Measurements from ENCODE around the gene ITGB1.
"Not testable (repeated sequence)": the region's sequence is repeated elsewhere in the genome, so short reads cannot be mapped to it uniquely, and the experiment has no call there.

ITGB1 gene

GRCh38 chr10:32922170-32922569, 35.9 kb downstream of the ITGB1 start:
- no peaks in the 10 kb centered on the region for H3K9me2 ChIP-seq (replicated peaks; ENCODE audit: control insufficient read depth, low read length)
- H3K27me3 ChIP-seq (ENCODE audit: control insufficient read depth, low read length), result no peaks in the 10 kb centered on the region
- 0 out of 2 replicates have a peak, but pooled peaks cover 7% of the 10 kb centered on the region for H3F3A ChIP-seq (ENCODE audit: control insufficient read depth, insufficient read depth)
- no peak overlapping the region for H3K27ac ChIP-seq (ENCODE audit: low read depth, low read length)
- no peak overlapping the region for H3K4me2 ChIP-seq (ENCODE audit: low read length)
- TF ChIP-seq CTCF (IDR thresholded peaks at IDR 0.05; ENCODE audit: low read depth, low read length, poor library complexity, severe bottlenecking), result no peak
- no peak for TF ChIP-seq EZH2phosphoT487 (IDR thresholded peaks at IDR 0.05; ENCODE audit: borderline replicate concordance, low read length)
- H3K9me3 ChIP-seq (ENCODE audit: control insufficient read depth, insufficient read depth, low read length), result 0 out of 2 replicates have a peak, but pooled peaks cover 2% of the 10 kb centered on the region
- peaks cover 11% of the 10 kb centered on the region for H3K79me2 ChIP-seq (ENCODE audit: control insufficient read depth, low read length)
- H4K20me1 ChIP-seq (ENCODE audit: control insufficient read depth, insufficient read depth, low read depth, low read length), result no peaks in the 10 kb centered on the region
- H3K36me3 ChIP-seq (ENCODE audit: control insufficient read depth, low read length), result peaks cover 92% of the 10 kb centered on the region
- no peak overlapping the region for H3K4me3 ChIP-seq (ENCODE audit: low read length)
- H3K4me1 ChIP-seq (ENCODE audit: control insufficient read depth, low read length), result no peaks in the 10 kb centered on the region

- not testable (repeated sequence) for H3K9me2 ChIP-seq (replicated peaks; ENCODE audit: control insufficient read depth, low read length); H3K27ac ChIP-seq (ENCODE audit: low read depth, low read length); H3K9me3 ChIP-seq (ENCODE audit: control insufficient read depth, insufficient read depth, low read length); H3K27me3 ChIP-seq (ENCODE audit: control insufficient read depth, low read length); H4K20me1 ChIP-seq (ENCODE audit: control insufficient read depth, insufficient read depth, low read depth, low read length); H3K79me2 ChIP-seq (ENCODE audit: control insufficient read depth, low read length); H3K4me1 ChIP-seq (ENCODE audit: control insufficient read depth, low read length); H3K4me2 ChIP-seq (ENCODE audit: low read length); H3F3A ChIP-seq (ENCODE audit: control insufficient read depth, insufficient read depth); H3K4me3 ChIP-seq (ENCODE audit: low read length)
- peaks cover 57% of the 10 kb centered on the region for H3K36me3 ChIP-seq (ENCODE audit: control insufficient read depth, low read length)
Measured at GRCh38 chr10:32917817-32918216, 40.2 kb downstream of the ITGB1 start.

- Histone ChIP-seq H3K79me2 (ENCODE audit: control insufficient read depth, low read length) (no peaks in the 10 kb centered on the region), H3K9me3 (ENCODE audit: control insufficient read depth, insufficient read depth, low read length) (no peaks in the 10 kb centered on the region), H3K4me1 (ENCODE audit: control insufficient read depth, low read length) (no peaks in the 10 kb centered on the region), H4K20me1 (ENCODE audit: control insufficient read depth, insufficient read depth, low read depth, low read length) (no peaks in the 10 kb centered on the region), H3K27ac (ENCODE audit: low read depth, low read length) (no peak overlapping the region), H3K36me3 (ENCODE audit: control insufficient read depth, low read length) (peaks cover 61% of the 10 kb centered on the region), H3F3A (ENCODE audit: control insufficient read depth, insufficient read depth) (no peaks in the 10 kb centered on the region), H3K4me2 (ENCODE audit: low read length) (no peak overlapping the region), H3K9me2 (replicated peaks; ENCODE audit: control insufficient read depth, low read length) (no peaks in the 10 kb centered on the region), H3K27me3 (ENCODE audit: control insufficient read depth, low read length) (no peaks in the 10 kb centered on the region), H3K4me3 (ENCODE audit: low read length) (no peak overlapping the region)
- TF ChIP-seq CTCF (IDR thresholded peaks at IDR 0.05; ENCODE audit: low read depth, low read length, poor library complexity, severe bottlenecking) (no peak), EZH2phosphoT487 (IDR thresholded peaks at IDR 0.05; ENCODE audit: borderline replicate concordance, low read length) (no peak)
Measured at GRCh38 chr10:32911285-32912016, 46.6 kb downstream of the ITGB1 start.

DNA sequence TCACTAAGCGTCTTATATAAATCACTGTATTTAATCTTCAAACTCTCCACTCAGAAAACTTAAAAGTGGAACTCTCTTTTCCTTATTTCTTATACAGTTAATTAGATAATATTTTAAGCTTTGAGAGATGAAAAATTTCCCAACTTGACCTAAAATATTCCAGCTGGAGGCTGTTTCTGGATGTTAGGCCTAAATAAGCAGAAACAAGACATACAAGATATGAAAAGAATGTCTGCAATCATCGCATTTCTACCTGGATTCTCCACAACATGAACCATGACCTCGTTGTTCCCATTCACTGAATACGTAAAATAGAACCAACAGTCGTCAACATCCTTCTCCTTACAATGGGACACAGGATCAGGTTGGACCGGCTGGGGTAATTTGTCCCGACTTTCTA, 48.1 kb downstream of the ITGB1 start:
- H3F3A ChIP-seq (ENCODE audit: control insufficient read depth, insufficient read depth); H3K4me1 ChIP-seq (ENCODE audit: control insufficient read depth, low read length); H3K4me2 ChIP-seq (ENCODE audit: low read length); H4K20me1 ChIP-seq (ENCODE audit: control insufficient read depth, insufficient read depth, low read depth, low read length); H3K4me3 ChIP-seq (ENCODE audit: low read length); H3K27me3 ChIP-seq (ENCODE audit: control insufficient read depth, low read length); H3K9me3 ChIP-seq (ENCODE audit: control insufficient read depth, insufficient read depth, low read length); H3K9me2 ChIP-seq (replicated peaks; ENCODE audit: control insufficient read depth, low read length); H3K79me2 ChIP-seq (ENCODE audit: control insufficient read depth, low read length); H3K27ac ChIP-seq (ENCODE audit: low read depth, low read length): not testable (repeated sequence)
- H3K36me3 ChIP-seq (ENCODE audit: control insufficient read depth, low read length), result peaks cover 71% of the 10 kb centered on the region

Measured in DOHH2 (cell line).